Tibial nerve (tissue), 4 donors: ENCODE results near the gene C10orf62. TPM values are rescaled to one million over a fixed set of nuclear protein-coding genes. Genes with fewer than 3 reads are reported as not detected.

Source experiments
- DNase-seq, 2 donors: peaks; one replicate each; pipeline ENCODE4 v3.0.0-alpha.2; 2019; ENCODE audit warnings: low spot score in 2 of 2
- H3K27ac ChIP-seq, 4 donors: fragments of 200-600 bp; sonication (generic) in 3 of 4; one replicate each; pipeline ENCODE4 v1.5.1; 2017 to 2019; ENCODE audit warnings: mild to moderate bottlenecking in 1 of 4
- H3K27me3 ChIP-seq, 2 donors: fragments of 200-600 bp; sonication (generic) in 1 of 2; one replicate each; pipeline versions ENCODE4 v1.5.1 to v1.6.0; 2017 to 2019
- H3K36me3 ChIP-seq, 3 donors: fragments of 200-600 bp; sonication (generic); one replicate each; pipeline ENCODE4 v1.5.1; 2018 to 2019
- H3K4me1 ChIP-seq, 4 donors: fragments of 200-600 bp; sonication (generic) in 3 of 4; one replicate each; pipeline ENCODE4 v1.5.1; 2017 to 2019
- H3K4me3 ChIP-seq, 4 donors: fragments of 200-600 bp; sonication (generic) in 3 of 4; one replicate each; pipeline ENCODE4 v1.5.1; 2017 to 2019; ENCODE audit warnings: mild to moderate bottlenecking in 1 of 4, moderate library complexity in 1 of 4
- H3K9me3 ChIP-seq, 4 donors: fragments of 200-600 bp; sonication (generic) in 3 of 4; one replicate each; pipeline ENCODE4 v1.5.1; 2017 to 2019
- CTCF ChIP-seq, 5 experiments: fragments of 200-600 bp in 3 of 5; fragments of 450-650 bp in 2 of 5; sonication (generic) in 3 of 5; IDR thresholded peaks; one replicate each; pipeline ENCODE4 v1.5.1; 2016 to 2019; ENCODE audit warnings: antibody characterized with exemption in 5 of 5, mild to moderate bottlenecking in 3 of 5, moderate library complexity in 2 of 5
- EP300 ChIP-seq, 2 donors: sonication (generic); formaldehyde crosslinking; IDR thresholded peaks; one replicate each; pipeline ENCODE4 v1.6.1; 2017; ENCODE audit warnings: antibody characterized with exemption in 2 of 2, mild to moderate bottlenecking in 1 of 2
- POLR2A ChIP-seq, 2 donors: fragments of 450-650 bp; IDR thresholded peaks; one replicate each; pipeline ENCODE4 v1.6.1; 2017; ENCODE audit warnings: antibody characterized with exemption in 2 of 2, mild to moderate bottlenecking in 2 of 2, moderate library complexity in 2 of 2
- WGBS, 2 donors: methylation state at CpG; one replicate each; pipeline ENCODE4 v1.1.5; 2018; 5-methylcytosine and 5-hydroxymethylcytosine counted together
- total RNA-seq, 4 donors: library from RNA; depleted of rRNA; stranded (reverse); fragments of >200 nt; gene quantifications; one replicate each; pipeline ENCODE4 v1.1.0, GENCODE V29; 2016

C10orf62 gene
- total RNA-seq, 4 donors from 2014 or later: 1.1 to 1.7 (median 1.2) TPM

- DNase-seq: no peak
- Histone ChIP-seq H3K27ac (no peak overlapping the region), H3K36me3 (no peaks in the 10 kb centered on the region), H3K27me3 (no peaks in the 10 kb centered on the region), H3K4me3 (no peak overlapping the region), H3K9me3 (no peaks in the 10 kb centered on the region), H3K4me1 (peaks cover 0 to 17% (median 6%) of the 10 kb centered on the region in 4 donors)
- TF ChIP-seq POLR2A (IDR thresholded peaks at IDR 0.05) (no peak), EP300 (IDR thresholded peaks at IDR 0.05) (no peak), CTCF (IDR thresholded peaks at IDR 0.05) (no peak)
- WGBS, 2 donors: 85 to 87% methylated on average over 6 of the region's 6 CpGs
Measured at GRCh38 chr10:97599272-97599619, 9.7 kb downstream of the C10orf62 start.

GRCh38 chr10:97600616-97601015, 11.1 kb downstream of the C10orf62 start:
- DNase-seq: no peak
- H3K9me3 ChIP-seq: no peaks in the 10 kb centered on the region
- TF ChIP-seq CTCF (IDR thresholded peaks at IDR 0.05) (no peak), EP300 (IDR thresholded peaks at IDR 0.05) (no peak), POLR2A (IDR thresholded peaks at IDR 0.05) (no peak)
- H3K27ac ChIP-seq: no peak overlapping the region
- WGBS, 2 donors: 86 to 95% methylated on average over 1 of the region's 1 CpG
- H3K36me3 ChIP-seq: no peaks in the 10 kb centered on the region
- H3K27me3 ChIP-seq: no peaks in the 10 kb centered on the region
- peaks cover 0 to 17% (median 5%) of the 10 kb centered on the region in 4 donors for H3K4me1 ChIP-seq
- no peak overlapping the region for H3K4me3 ChIP-seq

- H3K4me3 ChIP-seq: no peak overlapping the region
- H3K27ac ChIP-seq: no peak overlapping the region
- WGBS, 2 donors: 73 to 77% methylated on average over 21 of the region's 21 CpGs
- no peak for TF ChIP-seq EP300 (IDR thresholded peaks at IDR 0.05)
- TF ChIP-seq CTCF (IDR thresholded peaks at IDR 0.05): no peak
- no peak for TF ChIP-seq POLR2A (IDR thresholded peaks at IDR 0.05)
- H3K4me1 ChIP-seq: peaks cover 0 to 9% (median under 1%) of the 10 kb centered on the region in 4 donors
- H3K9me3 ChIP-seq: no peaks in the 10 kb centered on the region
- H3K36me3 ChIP-seq: no peaks in the 10 kb centered on the region
- no peaks in the 10 kb centered on the region for H3K27me3 ChIP-seq
- no peak for DNase-seq
Measured at GRCh38 chr10:97601268-97602215, 12.0 kb downstream of the C10orf62 start.

- DNase-seq: no peak
- no peaks in the 10 kb centered on the region for H3K36me3 ChIP-seq
- H3K9me3 ChIP-seq: no peaks in the 10 kb centered on the region
- no peak overlapping the region for H3K27ac ChIP-seq
- peaks cover 0 to 4% (median 0%) of the 10 kb centered on the region in 4 donors for H3K4me1 ChIP-seq
- H3K27me3 ChIP-seq: no peaks in the 10 kb centered on the region
- TF ChIP-seq POLR2A (IDR thresholded peaks at IDR 0.05) (no peak), CTCF (IDR thresholded peaks at IDR 0.05) (no peak), EP300 (IDR thresholded peaks at IDR 0.05) (no peak)
- no peak overlapping the region for H3K4me3 ChIP-seq
- 84 to 98% methylated on average over 4 to 5 of the region's 5 CpGs for whole genome bisulfite sequencing, 2 donors
Measured at GRCh38 chr10:97607095-97607636, 17.6 kb downstream of the C10orf62 start.

- Histone ChIP-seq H3K27me3 (no peaks in the 10 kb centered on the region), H3K27ac (no peak overlapping the region), H3K36me3 (peaks cover 0 to 5% (median 0%) of the 10 kb centered on the region in 3 donors), H3K4me1 (peaks cover 0 to 4% (median 0%) of the 10 kb centered on the region in 4 donors), H3K9me3 (no peaks in the 10 kb centered on the region), H3K4me3 (no peak overlapping the region)
- 66 to 82% methylated on average over 8 to 13 of the region's 13 CpGs for WGBS, 2 donors
- TF ChIP-seq CTCF (IDR thresholded peaks at IDR 0.05) (no peak), POLR2A (IDR thresholded peaks at IDR 0.05) (no peak), EP300 (IDR thresholded peaks at IDR 0.05) (no peak)
- no peak for DNase-seq
Measured at GRCh38 chr10:97608991-97609561, 19.6 kb downstream of the C10orf62 start.
